Suppressor macrophage (primary cell): ENCODE data around the gene RGS14.
"Not testable (repeated sequence)": the region's sequence is repeated elsewhere in the genome, so short reads cannot be mapped to it uniquely, and the experiment has no call there.

Experiments used
- DNase-seq, 4 experiments: peaks; one replicate each; pipeline ENCODE4 v3.0.0-alpha.2; 2020 to 2022

The RGS14 gene

DNA sequence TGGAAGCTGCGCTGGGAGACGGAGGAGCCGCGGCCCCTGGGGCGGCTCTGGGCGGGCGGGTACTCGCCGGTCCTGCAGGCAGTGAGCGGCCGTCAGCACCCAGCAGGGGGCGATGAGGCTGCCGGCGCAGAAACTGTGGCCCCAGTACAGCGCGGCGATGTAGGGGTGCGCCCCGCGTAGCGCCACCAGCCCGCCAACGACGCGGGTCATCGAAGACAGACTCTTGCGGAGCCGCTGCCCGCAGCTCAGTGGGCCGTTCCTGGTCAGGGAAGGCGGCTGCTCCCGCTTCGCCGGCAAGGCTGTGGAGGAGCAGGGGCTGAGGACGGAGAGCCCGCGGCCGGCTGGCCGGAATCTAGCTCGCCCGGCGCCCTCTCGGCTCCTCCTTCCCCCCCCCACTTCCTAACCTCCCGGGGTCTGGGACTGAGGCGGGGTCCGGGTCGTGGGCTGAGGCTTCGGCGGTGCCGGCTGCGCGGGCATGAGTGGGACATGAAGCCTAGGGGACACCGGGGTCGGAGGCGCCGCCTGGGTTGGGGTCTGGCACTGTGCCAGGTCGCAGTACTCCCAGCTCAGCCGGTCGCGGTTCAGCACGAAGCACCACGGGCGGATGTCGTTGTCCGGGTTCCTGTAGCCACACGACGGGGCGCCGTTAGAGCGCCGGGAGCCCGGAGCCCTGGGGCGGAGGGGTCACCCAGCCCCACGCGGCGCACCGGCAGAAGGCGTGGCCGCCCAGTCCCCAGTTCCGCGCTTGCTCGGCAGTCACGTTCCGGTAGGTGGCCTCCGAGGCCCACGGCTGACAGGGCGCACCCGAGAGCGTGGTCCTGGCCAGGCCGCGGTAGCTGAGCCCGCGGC is 46.3 kb downstream of the RGS14 start:
- DNase-seq = peak; percentile 86 to 93 (median 91)

DNA sequence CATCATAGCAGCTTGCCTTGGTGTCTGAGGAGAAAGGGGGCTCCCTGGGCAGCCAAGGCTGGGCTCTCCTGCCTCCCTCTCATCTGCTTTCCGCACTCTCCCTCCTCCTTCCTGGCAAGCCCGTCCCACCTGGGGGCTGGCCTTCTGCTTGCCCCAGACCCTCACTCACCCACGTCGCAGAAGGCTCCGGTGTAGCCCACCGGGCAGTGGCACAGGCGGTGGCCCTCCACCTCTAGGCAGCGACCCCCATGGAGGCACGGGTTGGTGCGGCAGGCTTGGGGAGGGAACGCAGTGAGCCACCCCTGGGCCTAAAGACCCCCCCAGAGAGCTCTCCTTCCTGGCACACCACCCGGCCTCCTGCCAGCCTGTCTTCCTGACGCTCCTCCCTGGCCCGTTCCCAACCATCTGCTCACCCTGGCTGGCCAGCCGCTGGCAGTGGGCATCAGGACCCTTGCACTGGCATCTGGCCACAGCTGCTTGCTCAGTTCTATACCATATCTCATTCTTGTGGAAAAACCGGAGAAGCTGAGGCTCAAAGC is 47.0 kb downstream of the RGS14 start:
- DNase-seq = no peak

DNA sequence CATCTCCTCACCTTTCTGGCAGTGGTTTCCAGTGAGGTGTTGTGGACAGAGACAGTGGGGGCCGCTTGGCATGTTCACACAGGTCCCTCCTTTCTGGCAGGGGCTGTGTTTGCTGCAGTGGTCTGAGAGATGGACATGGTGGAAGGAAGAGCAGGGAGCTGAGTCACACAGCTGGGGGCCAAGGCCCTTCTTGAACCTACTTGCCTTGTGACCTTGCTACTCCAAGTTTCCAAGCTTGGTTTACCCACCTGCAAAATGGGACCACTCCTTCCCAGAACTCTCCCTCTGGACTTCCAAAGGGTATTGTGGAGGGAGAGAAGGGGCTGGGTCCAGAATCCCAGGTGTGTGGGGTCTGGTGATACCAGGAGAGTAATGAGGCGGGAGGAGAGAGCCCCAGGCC is 47.6 kb downstream of the RGS14 start:
- DNase-seq = no peak

DNA sequence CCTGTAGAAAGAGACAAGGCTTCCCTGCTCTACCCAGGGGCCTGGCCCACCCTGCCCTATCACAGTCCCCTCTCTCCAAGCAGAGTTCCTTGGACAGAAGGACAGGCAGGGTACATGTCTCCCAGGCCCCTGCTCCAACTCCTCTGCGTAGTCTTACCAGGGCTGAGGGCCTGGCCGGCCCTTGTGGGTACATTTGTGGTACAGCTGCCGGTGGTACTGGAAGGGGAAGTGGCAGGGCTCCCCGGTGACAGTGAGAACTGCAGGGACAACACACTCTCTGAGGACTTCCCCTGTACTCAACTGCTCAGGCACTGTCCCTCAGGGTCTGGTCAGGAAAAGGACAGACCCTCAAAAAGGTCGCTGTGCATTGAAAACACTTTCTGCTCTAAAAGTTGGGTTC is 48.1 kb downstream of the RGS14 start:
- DNase-seq = peak; percentile 70 to 88 (median 85)

DNA sequence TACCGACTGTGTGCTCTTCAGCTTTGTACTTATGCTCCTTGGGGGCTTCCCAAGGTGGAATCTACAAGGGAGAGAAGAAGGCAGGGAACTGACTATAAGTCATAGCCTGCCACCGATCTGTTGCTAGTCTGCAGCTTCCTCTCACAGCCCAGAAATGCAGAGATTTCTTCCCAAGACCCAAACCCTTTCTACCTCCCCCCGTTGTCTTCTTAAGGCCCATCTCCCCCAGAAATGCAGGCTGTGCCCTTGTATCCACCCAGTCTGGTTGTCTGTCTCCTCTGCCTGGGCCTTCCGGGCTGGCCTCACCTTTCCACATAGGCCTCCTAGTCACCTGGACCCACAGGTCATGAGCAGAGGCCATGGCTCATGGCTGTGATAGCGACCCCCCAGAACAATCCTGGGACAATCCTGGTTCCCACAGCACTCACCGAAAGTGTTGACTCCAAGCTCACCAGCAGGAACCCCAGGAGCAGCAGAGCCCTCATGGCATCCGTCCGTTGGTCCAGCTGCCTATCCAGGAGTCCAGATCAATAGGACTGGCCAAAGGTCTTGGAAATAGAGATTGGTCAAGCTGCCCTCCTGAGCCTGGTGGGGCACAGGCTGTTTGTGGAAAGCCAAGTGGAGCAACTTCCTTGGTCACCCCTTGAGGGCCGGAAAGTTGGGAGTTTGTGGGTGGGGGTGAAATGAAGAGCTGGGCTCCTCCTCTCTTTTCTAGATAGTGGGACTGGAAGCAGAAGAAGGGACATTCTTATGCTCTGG is 51.5 kb downstream of the RGS14 start, which contains the start of gene F12:
Gene F12, minus strand, starts transcription at position 522 of the 759 bp plus-strand sequence. Its CDS starts 37 bp downstream, at position 485.
- no peak for DNase-seq

DNA sequence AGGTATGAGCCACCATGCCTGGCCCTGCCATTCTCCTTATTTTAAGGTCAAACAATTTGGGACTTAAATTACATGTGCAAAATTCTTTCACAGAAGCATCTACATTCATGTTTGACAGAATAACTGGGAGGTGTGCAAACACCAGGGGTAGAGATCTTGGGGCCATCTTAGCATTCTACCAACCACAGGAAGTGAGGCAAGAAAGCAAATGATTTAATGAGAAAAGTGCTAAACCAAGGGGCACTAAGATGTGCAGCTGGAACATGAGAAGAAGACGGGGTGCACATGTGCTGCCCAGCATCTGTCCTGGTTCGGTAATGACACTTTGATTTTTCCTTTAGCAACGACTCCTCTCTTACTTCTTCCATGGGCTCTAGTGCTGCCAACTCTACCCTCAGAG is 52.9 kb downstream of the RGS14 start:
- no peak for DNase-seq

DNA sequence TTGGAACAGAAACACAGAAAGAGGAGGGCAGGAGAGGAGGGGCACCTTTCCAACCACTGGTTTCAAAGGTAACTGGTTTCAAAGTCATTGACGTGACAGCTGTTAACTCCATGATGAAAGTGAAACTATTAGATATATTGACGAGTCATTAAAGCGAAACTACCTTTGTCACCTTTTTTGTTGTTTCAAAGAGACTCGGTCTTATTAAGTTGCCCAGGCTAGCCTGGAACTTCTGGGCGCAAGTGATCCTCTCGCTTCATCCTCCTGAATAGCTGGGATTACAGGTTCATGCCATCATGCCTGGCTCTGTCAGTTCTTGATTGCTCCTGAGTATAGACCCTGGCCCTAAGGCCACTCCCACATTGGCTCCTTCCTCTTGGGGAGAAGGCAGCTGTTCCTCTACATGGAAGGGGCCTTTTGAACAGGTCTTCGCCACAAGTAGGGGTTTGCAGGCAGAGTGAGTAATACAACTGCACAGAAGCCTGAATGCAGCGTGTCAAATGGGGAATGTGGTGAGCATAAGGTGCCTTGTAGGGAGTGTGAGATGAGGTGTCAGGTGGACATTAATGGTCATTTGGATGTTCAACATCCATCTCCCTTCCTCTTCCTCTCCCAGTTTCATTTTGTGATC is 55.0 kb downstream of the RGS14 start:
- no peak for DNase-seq

DNA sequence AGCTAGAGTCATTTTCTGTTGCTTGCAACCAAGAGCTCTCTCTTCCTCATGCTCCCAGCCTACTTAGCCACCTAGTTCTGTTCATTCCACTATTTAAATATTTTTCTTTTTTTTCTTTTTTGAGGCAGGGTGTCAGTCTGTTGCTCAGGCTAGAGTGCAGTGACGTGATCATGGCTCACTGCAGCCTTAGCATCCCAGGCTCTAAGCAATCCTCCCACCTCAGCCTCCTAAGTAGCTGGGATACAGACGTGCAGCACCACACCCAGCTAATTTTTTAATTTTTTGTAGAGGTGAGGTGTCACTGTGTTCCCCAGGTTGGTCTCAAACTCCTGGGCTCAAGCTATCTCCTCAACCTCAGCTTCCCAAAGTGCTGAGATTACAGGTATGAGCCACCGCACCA is 56.8 kb downstream of the RGS14 start:
- DNase-seq = no peak

DNA sequence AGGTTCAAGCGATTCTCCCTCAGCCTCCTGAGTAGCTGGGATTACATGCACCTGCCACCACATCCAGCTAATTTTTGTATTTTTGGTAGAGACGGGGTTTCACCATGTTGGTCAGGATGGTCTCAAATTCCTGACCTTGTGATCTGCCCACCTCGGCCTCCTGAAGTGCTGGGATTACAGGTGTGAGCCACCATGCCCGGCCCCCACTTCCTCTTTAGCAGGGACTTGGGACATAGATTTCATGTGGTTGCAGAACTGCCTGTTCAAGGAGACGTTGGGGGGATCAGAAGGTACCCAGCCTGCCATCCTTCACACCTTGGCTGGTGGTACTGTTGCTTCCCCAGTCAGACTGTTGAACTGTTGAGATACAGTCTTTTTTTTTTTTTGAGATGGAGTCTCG is 59.4 kb downstream of the RGS14 start:
- not testable (repeated sequence) for DNase-seq

DNA sequence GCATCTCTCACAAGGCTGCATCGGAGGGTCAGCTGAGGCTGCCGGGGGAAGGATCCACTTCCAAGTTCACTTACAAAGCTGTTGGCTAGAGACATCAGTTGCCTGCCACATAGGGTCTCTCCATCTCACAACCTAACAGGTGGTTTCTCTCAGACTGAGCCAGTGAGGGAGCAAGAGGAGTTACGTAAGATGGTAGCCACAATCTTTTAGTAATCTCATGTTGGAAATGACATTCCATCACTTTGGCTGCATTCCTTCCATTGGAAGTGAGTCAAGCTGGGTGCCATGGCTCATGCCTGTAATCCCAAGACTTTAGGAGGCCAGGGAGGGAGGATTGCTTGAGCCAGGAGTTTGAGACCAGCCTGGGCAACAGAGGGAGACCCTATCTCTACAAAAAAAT is 61.3 kb downstream of the RGS14 start:
- DNase-seq = no peak

DNA sequence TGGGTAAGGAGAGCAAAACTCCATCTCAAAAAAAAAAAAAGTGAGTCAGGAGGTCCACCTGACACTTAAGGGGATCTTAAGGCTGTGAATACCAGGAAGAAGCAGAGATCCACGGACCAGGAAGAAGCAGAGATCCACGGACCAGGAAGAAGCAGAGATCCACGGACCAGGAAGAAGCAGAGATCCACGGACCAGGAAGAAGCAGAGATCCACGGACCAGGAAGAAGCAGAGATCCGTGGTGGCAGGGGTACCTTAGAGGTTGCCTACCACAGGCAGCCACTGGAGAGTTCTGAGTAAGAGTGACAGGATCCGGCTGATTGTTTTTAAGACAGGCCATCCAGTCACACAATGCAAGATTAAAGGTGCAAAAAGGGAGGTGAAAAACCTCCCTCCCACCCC is 62.7 kb downstream of the RGS14 start:
- not testable (repeated sequence) for DNase-seq

DNA sequence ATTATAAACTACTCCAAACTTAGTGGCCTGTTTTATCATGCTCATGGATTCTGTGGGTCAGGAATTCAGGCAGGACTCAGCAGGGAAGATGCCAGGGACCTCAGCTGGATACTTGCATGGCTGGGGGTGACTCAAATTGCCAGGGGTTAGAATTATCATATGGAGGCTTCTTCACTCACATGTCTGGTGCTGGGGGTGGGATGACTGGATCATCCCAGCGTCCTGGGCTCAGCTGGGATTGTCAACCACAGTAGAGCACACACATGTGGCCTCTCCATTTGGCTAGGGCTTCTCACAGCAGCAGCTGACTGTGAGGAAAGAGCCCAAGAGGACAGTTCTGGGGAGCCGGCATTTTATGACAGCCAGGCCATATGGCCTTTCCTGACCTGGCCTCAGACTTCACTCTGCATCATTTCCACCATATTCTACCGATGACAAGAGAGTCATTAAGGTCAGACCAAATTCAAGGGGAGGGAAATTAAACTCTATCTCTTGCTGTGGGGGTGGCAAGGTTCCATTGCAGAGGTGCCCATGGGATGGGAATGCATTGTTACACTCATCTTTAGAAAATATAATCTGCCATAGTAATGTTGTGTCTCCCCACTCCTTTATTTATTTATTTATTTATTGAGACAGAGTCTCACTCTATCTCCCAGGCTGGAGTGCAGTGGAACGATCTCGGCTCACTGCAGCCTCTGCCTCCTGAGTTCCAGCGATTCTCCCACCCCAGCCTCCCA is 63.5 kb downstream of the RGS14 start:
- DNase-seq = peak in 1 of 4 experiments; percentile 35
